ENCODE measurements around the gene HRH2.

HRH2 gene

DNA sequence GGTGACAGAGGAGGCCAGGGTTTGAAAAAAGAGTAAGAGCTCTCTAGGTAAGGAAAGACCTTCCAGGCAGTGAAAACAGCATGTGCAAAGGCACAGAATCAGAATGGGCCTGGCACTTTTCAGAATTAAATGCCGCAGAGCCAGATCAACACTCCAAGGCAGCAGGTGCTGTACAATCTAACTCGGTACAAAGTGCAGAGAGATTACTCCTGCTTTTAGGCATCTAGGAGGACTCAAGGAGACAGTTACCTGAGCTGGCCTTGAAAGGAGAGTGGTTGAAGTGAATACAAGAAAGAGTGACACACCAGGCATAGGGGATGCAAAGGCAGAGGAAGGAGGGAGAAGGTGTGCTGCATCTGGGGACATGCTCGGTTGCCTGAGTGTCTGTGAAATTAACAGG lies 21.5 kb downstream of the HRH2 start:
- DNase-seq, result no peak

DNA sequence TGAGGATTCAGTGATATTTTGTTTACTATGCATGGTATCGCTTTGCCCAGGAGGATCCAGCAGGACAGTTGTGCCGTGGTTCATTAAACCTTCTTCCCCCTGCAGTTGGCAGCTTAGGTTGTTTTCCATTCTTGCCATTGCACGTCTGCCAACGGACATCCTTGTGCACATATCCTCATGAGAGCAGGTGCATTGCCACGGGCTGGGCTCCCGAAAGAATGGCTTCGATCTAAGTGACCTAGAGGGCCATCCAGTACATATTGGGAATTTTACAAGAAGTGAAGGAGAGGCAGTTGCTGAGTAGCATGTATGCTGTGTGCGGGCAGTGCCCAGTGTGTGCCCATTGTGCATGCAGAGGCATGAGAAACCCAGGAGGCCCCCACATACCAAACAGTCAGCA lies 22.1 kb downstream of the HRH2 start:
- no peak for DNase-seq

DNA sequence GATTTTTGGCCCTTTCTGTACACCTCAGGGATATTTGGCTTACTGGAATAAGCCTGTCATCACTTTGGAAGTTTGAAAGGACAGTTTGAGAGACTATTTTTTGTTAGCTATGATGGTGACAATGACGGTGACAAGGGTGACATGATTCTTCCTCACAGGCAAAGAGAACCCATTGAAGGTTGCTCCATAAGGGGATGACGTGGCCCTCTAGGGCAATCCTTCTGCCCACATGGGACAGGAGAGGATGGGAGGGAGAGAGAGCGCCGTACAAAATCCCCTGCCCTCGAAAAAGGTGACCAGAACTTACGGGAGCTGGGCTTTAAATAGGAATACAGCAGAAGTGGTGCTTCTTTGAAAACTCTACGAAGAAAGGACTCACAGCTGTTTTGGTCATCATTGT lies 22.6 kb downstream of the HRH2 start:
- DNase-seq, result no peak

DNA sequence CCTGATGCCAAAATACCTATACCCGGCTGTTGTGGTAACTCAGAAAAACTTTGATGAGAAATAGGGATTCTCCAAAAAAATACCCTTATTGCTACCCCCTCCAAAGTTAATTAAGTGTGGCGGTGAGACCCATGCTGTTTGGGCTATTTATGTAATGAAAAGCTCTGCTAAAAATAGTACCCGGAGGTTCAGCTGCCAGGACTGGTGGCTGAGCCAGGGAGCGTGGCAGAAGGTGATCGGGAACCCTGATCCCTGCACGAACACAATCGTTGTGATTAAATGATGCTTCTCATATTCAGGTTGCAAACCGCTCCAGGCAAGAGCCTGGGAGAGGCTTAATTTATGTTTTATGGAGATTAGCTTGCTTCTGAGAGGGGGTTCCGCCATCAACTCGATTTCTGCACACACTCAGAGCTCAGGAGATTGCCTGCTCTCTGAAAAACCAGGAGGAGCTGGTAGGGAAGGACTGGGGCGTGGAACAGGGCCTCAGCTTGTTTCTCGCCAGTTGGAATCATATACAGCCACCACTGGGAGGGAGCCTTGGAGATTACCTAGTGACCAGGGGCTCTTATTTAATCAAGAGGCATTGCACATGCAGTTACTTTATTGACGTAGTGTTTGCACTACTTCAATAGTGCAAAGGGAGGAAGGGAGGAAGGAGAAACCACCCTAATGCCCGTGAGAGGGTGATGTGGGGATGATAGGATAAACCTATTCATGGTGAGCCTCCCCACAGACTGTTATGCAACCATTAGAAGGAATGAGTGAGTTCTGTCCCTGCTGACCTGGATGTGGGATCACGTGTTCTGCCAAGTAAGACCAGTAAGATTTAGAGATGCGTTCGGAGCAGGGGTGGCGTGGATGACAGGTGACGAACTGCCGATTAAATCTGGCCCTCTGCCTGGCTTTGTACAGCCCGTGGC lies 23.4 kb downstream of the HRH2 start:
- peak; percentile 37 for DNase-seq

DNA sequence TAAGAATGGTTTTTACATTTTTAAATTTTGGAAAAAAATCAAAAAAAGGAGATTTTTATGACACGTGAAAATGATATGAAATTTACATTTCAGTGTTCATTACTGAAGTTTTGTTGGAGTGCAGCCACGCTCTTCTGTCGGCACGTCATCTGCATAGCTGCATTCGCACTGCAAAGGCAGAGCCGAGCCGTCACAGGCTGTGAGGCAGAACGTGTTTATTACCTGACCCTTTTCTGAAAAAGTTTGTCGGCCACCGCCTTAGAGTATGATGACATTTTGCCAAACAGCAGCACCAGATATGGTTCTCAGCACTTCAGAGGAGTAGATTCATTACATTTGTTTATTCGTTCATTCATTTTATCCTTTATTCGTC lies 24.1 kb downstream of the HRH2 start:
- DNase-seq, result no peak

DNA sequence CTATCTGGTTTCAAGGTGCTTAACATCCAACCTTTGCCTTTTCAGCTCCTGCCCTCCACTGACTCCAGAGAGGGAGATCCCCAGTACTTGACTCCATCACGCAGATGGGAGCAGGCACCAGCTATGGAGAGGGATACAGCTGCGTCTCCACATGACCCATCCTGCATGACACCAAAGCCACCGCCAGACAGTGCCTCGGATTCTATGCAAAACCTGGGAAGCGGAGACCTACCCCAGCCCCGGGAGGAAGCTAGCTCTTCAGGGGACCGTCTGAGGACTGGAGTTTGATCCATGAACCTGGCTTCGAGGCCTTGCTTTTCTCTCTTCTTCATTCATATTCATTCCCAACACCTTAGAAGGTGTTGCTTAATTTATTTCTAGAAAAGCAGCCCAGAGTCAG lies 24.8 kb downstream of the HRH2 start:
- DNase-seq, result no peak

- DNase-seq, result no peak
Measured at GRCh38 chr5:175683231-175683630, 25.4 kb downstream of the HRH2 start.

- no peak for DNase-seq
Measured at GRCh38 chr5:175683921-175684320, 26.1 kb downstream of the HRH2 start.

DNA sequence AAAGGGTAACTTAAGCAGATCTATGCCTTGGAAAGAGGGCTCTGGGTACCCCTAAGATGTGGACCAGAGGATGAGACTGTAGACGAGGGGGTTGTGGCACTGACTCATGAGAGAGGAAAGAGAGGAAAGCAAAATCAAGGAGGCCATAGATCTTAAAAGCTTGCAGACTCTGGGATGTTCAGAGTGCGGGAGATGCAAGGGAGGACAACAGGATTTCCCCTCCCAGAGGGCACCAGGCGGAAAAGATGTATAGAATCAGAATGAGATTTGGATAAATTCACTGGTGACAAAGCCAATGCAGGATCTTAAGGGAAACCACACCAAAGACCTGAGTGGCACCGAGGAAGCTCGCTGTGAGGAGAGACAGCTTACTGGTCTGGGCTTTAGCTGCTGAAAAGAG lies 27.1 kb downstream of the HRH2 start:
- DNase-seq, result no peak

DNA sequence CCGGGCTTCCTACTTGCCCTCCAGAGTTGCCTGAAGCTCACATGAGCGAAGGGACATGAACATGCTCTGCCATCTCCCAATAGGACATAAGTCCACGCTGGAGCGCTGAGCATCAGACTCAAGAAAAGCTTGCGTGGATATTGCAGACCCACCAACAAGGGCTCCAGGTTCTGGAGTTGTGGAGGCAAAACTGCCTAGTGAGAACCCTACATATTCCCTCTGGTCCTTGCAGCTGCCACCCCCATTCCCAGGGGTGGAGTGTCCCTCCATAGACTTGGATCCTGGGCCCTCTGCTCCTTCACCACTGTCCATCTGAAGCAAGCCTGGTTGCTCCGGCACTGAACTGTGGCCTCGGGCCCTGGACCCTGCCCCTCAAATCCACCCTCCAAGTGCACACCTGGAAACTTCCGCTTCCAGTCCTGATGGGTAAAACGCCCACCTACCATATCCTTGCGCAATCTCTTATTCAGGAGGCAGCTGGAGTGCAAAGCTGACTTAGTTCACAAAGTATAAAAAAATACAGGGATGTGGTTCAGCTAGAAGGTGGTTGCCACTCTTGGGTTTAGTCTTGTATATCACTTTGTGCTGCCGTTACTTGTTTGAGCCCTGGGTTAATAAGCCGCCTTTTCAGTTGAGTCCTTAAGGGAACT lies 28.0 kb downstream of the HRH2 start:
- no peak for DNase-seq

- no peak for DNase-seq
Measured at GRCh38 chr5:175686396-175686795, 28.5 kb downstream of the HRH2 start.

DNA sequence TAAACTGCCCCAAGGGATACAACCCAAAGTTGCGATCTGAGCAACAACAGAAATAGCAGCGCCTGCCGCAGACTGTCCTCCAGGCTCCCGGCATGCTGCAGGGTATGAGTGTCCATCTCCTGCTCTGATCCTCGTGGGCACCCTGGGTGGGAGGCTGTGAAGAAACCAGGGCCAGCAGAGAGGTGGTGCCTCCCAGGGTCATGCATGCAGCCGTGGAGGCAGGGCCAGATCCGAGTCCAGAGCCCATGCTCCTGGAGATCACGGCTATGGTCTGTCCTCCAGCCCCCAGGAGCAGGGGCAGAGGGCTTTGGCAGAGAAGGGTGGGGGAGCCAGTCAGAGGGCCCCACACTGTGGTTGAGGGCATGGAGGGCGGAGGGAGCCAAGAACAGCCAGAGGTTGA lies 29.0 kb downstream of the HRH2 start:
- DNase-seq, result no peak

DNA sequence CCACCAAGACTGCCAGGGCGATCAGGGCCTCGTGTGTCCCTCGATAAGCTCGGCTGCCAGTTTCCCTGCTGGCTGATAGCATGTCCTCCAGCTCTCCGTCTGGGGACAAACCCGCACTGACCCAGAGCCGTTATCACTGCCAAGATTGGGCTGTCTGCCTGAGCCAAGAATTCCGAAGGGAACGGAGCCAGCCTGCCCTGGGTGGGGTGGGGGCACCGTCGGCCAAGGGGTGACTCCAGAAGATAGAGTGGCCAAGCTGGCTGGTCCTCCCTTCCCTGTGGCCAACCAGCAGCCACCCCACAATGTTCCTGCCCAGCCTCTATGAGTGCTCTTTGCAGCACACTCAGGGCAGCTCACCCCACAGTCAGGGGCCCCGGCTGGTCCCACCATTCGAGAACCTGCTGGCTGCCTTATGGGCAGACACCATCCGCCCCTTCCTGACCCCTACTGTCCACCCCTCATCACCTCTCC lies 29.4 kb downstream of the HRH2 start:
- no peak for DNase-seq

- DNase-seq, result peak; percentile 84
Measured at GRCh38 chr5:175688352-175689146, 30.7 kb downstream of the HRH2 start.

- DNase-seq, result no peak
Measured at GRCh38 chr5:175689147-175689991, 31.5 kb downstream of the HRH2 start.

- peak; percentile 18 for DNase-seq
Measured at GRCh38 chr5:175690025-175690424, 32.2 kb downstream of the HRH2 start.

DNA sequence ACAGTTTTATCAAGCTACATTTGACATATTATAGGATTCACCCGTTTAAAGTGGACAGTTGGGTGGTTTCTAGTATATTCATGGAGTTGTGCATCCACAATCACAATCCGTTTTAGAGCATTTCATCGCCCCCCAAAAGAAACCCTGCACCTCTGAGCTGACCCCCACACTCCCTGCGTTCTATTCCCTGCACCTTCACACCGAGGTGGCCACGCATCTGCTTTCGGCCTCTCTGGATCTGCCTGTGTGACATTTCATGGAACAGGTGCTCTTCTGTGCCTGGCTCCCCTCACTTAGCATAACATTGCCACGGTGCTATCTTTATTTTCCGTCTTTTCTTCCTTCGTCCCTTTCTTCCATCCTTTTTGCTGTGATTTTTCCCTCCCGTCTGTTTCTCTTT lies 32.7 kb downstream of the HRH2 start:
- DNase-seq, result no peak

- no peak for DNase-seq
Measured at GRCh38 chr5:175691761-175692160, 33.9 kb downstream of the HRH2 start.

GRCh38 chr5:175692235-175692995 lies 34.5 kb downstream of the HRH2 start:
- DNase-seq, result no peak

- DNase-seq, result no peak
Measured at GRCh38 chr5:175692996-175693710, 35.3 kb downstream of the HRH2 start.

GRCh38 chr5:175693741-175694140 lies 35.9 kb downstream of the HRH2 start:
- no peak for DNase-seq

Measured in NCI-H82 (cell line).